Activated naive CD4-positive, alpha-beta T cell treated with anti-CD3 and anti-CD28 coated beads, Interleukin-2, amount 10 ng/mL, durations not matched to agents 7 days and 5 days (primary cell): ENCODE data around the gene SLC15A4.
A peak's percentile ranks its signal among the peaks of the same experiment; 100 is the strongest.
"Not testable (repeated sequence)": the region's sequence is repeated elsewhere in the genome, so short reads cannot be mapped to it uniquely, and the experiment has no call there.

ENCODE experiments used
- CTCF ChIA-PET: fragments of 350-600 bp; sonication (Branson Sonifier 250); formaldehyde crosslinking; loops from one replicate; lab custom pipeline; 2021; ENCODE audit warnings: antibody characterized with exemption; lab: Charles Lee
- DNase-seq: peaks from one replicate; pipeline ENCODE4 v3.0.0-alpha.2; 2020
- H3K27ac Mint-ChIP-seq: one replicate; pipeline ENCODE4 v1.8.0; 2021; ENCODE audit warnings: mild to moderate bottlenecking, moderate library complexity, mixed read lengths
- H3K27me3 Mint-ChIP-seq: one replicate; pipeline ENCODE4 v1.8.0; 2021; ENCODE audit warnings: mild to moderate bottlenecking, mixed read lengths
- H3K36me3 Mint-ChIP-seq: one replicate; pipeline ENCODE4 v1.8.0; 2021; ENCODE audit warnings: mixed read lengths
- H3K4me1 Mint-ChIP-seq: one replicate; pipeline ENCODE4 v1.8.0; 2021; ENCODE audit warnings: mixed read lengths
- H3K4me3 Mint-ChIP-seq: one replicate; pipeline ENCODE4 v1.8.0; 2021; ENCODE audit warnings: mild to moderate bottlenecking, moderate library complexity, mixed read lengths
- H3K9me3 Mint-ChIP-seq: one replicate; pipeline ENCODE4 v1.8.0; 2021; ENCODE audit warnings: mixed read lengths

Gene SLC15A4

GRCh38 chr12:128852026-128852698, 28.4 kb upstream of the SLC15A4 start:
- CTCF ChIA-PET = no interaction called here
- H3K4me3 Mint-ChIP-seq = no peak overlapping the region
- no peak for DNase-seq
- no peaks in the 10 kb centered on the region for H3K4me1 Mint-ChIP-seq
- no peak overlapping the region for H3K27ac Mint-ChIP-seq
- H3K27me3 Mint-ChIP-seq = peaks cover 52% of the 10 kb centered on the region
- H3K36me3 Mint-ChIP-seq = no peaks in the 10 kb centered on the region
- no peaks in the 10 kb centered on the region for H3K9me3 Mint-ChIP-seq

GRCh38 chr12:128851429-128851828, 27.7 kb upstream of the SLC15A4 start:
- H3K4me3 Mint-ChIP-seq, H3K9me3 Mint-ChIP-seq, H3K4me1 Mint-ChIP-seq, DNase-seq, H3K36me3 Mint-ChIP-seq, H3K27ac Mint-ChIP-seq: not testable (repeated sequence)
- CTCF ChIA-PET = interaction anchor here (0.6 kb wide), 1 partner anchor 517 kb away, joined by 3 read pairs; no protein-coding TSS in a partner anchor
- peaks cover 46% of the 10 kb centered on the region for H3K27me3 Mint-ChIP-seq

- H3K4me3 Mint-ChIP-seq = no peak overlapping the region
- no peaks in the 10 kb centered on the region for H3K9me3 Mint-ChIP-seq
- H3K36me3 Mint-ChIP-seq = no peaks in the 10 kb centered on the region
- CTCF ChIA-PET = no interaction called here
- DNase-seq = no peak
- peaks cover 36% of the 10 kb centered on the region for H3K27me3 Mint-ChIP-seq
- H3K27ac Mint-ChIP-seq = no peak overlapping the region
- H3K4me1 Mint-ChIP-seq = no peaks in the 10 kb centered on the region
Measured at GRCh38 chr12:128850400-128850799, 26.6 kb upstream of the SLC15A4 start.

DNA sequence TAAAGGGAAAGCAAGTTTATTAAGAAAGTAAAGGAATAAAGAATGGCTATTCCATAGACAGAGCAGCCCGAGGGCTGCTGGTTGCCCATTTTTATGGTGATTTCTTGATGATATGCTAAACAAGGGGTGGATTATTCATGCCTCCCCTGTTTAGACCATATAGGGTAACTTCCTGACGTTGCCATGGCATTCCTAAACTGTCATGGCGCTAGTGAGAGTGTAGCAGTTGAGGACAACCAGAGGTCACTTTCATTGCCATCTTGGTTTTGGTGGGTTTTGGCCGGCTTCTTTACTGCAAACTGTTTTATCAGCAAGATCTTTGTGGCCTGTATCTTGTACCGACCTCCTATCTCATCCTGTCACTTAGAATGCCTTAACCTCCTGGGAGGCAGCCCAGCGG, 26.0 kb upstream of the SLC15A4 start:
- H3K9me3 Mint-ChIP-seq, H3K4me3 Mint-ChIP-seq, H3K36me3 Mint-ChIP-seq, H3K27ac Mint-ChIP-seq, CTCF ChIA-PET, H3K4me1 Mint-ChIP-seq, DNase-seq: not testable (repeated sequence)
- peaks cover 30% of the 10 kb centered on the region for H3K27me3 Mint-ChIP-seq

- no peak overlapping the region for H3K27ac Mint-ChIP-seq
Measured at GRCh38 chr12:128848371-128848770, 24.6 kb upstream of the SLC15A4 start.

DNA sequence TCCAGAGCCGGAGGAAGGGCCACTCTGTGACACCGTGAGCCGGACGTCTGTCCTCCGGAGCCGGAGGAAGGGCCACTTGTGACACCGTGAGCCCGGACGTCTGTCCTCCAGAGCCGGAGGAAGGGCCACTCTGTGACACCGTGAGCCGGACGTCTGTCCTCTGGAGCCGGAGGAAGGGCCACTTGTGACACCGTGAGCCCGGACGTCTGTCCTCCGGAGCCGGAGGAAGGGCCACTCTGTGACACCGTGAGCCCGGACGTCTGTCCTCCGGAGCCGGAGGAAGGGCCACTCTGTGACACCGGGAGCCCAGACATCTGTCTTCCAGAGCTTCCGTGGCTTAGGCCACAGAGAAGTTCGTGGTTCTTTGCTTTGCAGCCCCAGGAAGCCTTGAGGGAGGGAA, 22.9 kb upstream of the SLC15A4 start:
- H3K4me1 Mint-ChIP-seq, H3K9me3 Mint-ChIP-seq, DNase-seq, H3K27ac Mint-ChIP-seq, H3K4me3 Mint-ChIP-seq, H3K27me3 Mint-ChIP-seq, H3K36me3 Mint-ChIP-seq, CTCF ChIA-PET: not testable (repeated sequence)

More at GRCh38 chr12:128848371-128848770, 24.6 kb upstream of the SLC15A4 start:
- CTCF ChIA-PET = no interaction called here
- DNase-seq = no peak
- Mint-ChIP-seq H3K4me1 (no peaks in the 10 kb centered on the region), H3K9me3 (no peaks in the 10 kb centered on the region), H3K27me3 (peaks cover 19% of the 10 kb centered on the region), H3K4me3 (no peak overlapping the region), H3K36me3 (no peaks in the 10 kb centered on the region)

- Mint-ChIP-seq H3K36me3 (no peaks in the 10 kb centered on the region), H3K4me3 (no peak overlapping the region), H3K27ac (no peak overlapping the region), H3K27me3 (peaks cover 16% of the 10 kb centered on the region), H3K4me1 (no peaks in the 10 kb centered on the region), H3K9me3 (no peaks in the 10 kb centered on the region)
- DNase-seq = no peak
- CTCF ChIA-PET = interaction anchor here (0.7 kb wide), 1 partner anchor 76 kb away, joined by 3 read pairs; no protein-coding TSS in a partner anchor
Measured at GRCh38 chr12:128844031-128844635, 20.4 kb upstream of the SLC15A4 start.

- CTCF ChIA-PET = no interaction called here
- H3K27me3 Mint-ChIP-seq = peaks cover 16% of the 10 kb centered on the region
- no peak overlapping the region for H3K27ac Mint-ChIP-seq
- H3K4me1 Mint-ChIP-seq = no peaks in the 10 kb centered on the region
- no peak for DNase-seq
- H3K36me3 Mint-ChIP-seq = no peaks in the 10 kb centered on the region
- no peak overlapping the region for H3K4me3 Mint-ChIP-seq
- H3K9me3 Mint-ChIP-seq = no peaks in the 10 kb centered on the region
Measured at GRCh38 chr12:128843538-128843937, 19.8 kb upstream of the SLC15A4 start.

DNA sequence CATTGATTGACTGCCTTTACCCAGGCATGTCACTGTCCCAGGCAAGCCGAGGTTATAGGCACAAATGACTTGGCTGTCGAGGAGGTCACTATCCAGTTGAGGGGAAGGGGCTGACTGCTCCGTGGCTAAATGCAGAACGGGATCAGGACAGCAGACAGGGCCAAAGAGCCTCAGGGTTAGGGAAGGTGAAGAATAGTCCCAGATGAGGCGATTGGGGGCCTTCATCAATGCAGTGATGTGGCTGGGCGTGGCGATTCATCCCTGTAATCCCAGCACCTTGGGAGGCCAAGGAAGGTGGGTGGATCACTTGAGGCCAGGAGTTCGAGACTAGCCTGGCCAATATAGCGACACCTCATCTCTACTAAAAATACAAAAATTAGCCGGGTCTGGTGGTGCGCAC, 18.8 kb upstream of the SLC15A4 start:
- Mint-ChIP-seq H3K27ac (peak overlapping the region; percentile 52), H3K27me3 (peaks cover 19% of the 10 kb centered on the region), H3K4me3 (no peak overlapping the region), H3K9me3 (no peaks in the 10 kb centered on the region), H3K36me3 (no peaks in the 10 kb centered on the region), H3K4me1 (no peaks in the 10 kb centered on the region)
- CTCF ChIA-PET = no interaction called here
- no peak for DNase-seq

GRCh38 chr12:128840862-128841468, 17.2 kb upstream of the SLC15A4 start:
- Mint-ChIP-seq H3K9me3 (no peaks in the 10 kb centered on the region), H3K27ac (no peak overlapping the region), H3K27me3 (peaks cover 19% of the 10 kb centered on the region), H3K36me3 (no peaks in the 10 kb centered on the region), H3K4me3 (no peak overlapping the region), H3K4me1 (no peaks in the 10 kb centered on the region)
- CTCF ChIA-PET = interaction anchor here (0.7 to 0.9 kb wide), 2 partner anchors 12 to 58 kb away, joined by 4 to 5 read pairs; no protein-coding TSS in a partner anchor
- DNase-seq = no peak

- H3K36me3 Mint-ChIP-seq, H3K9me3 Mint-ChIP-seq, H3K27ac Mint-ChIP-seq, CTCF ChIA-PET, H3K4me3 Mint-ChIP-seq, H3K4me1 Mint-ChIP-seq, DNase-seq: not testable (repeated sequence)
- peaks cover 19% of the 10 kb centered on the region for H3K27me3 Mint-ChIP-seq
Measured at GRCh38 chr12:128839885-128840284, 16.1 kb upstream of the SLC15A4 start.

DNA sequence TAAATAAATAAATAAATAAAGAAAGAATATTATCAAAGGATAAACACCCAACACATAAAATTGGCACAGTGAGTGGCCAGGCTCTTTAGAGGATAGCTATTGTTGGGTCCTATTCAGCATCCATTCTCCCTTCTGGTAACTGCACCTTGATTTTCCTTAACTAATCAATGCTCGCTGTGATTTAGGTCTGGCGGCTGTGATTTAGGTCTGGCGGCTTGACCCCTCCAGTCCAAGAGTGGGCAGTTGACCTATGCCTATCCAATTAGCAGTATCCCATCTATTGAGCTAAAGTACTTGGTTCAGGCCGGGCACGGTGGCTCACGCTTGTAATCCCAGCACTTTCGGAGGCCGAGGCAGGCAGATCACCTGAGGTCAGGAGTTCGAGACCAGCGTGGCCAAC, 9.7 kb upstream of the SLC15A4 start:
- no peak overlapping the region for H3K4me3 Mint-ChIP-seq
- no peak for DNase-seq
- CTCF ChIA-PET = no interaction called here
- H3K27me3 Mint-ChIP-seq = peaks cover 13% of the 10 kb centered on the region
- H3K4me1 Mint-ChIP-seq = peaks cover 15% of the 10 kb centered on the region
- H3K9me3 Mint-ChIP-seq = no peaks in the 10 kb centered on the region
- no peak overlapping the region for H3K27ac Mint-ChIP-seq
- H3K36me3 Mint-ChIP-seq = no peaks in the 10 kb centered on the region

GRCh38 chr12:128830505-128830893, 6.7 kb upstream of the SLC15A4 start:
- CTCF ChIA-PET = interaction anchor here (1.0 kb wide), 1 partner anchor 48 kb away, joined by 3 read pairs; no protein-coding TSS in a partner anchor
- Mint-ChIP-seq H3K36me3 (no peaks in the 10 kb centered on the region), H3K4me1 (peaks cover 15% of the 10 kb centered on the region), H3K4me3 (no peak overlapping the region), H3K27ac (peak overlapping the region; percentile 80), H3K27me3 (peaks cover 11% of the 10 kb centered on the region), H3K9me3 (no peaks in the 10 kb centered on the region)
- no peak for DNase-seq

DNA sequence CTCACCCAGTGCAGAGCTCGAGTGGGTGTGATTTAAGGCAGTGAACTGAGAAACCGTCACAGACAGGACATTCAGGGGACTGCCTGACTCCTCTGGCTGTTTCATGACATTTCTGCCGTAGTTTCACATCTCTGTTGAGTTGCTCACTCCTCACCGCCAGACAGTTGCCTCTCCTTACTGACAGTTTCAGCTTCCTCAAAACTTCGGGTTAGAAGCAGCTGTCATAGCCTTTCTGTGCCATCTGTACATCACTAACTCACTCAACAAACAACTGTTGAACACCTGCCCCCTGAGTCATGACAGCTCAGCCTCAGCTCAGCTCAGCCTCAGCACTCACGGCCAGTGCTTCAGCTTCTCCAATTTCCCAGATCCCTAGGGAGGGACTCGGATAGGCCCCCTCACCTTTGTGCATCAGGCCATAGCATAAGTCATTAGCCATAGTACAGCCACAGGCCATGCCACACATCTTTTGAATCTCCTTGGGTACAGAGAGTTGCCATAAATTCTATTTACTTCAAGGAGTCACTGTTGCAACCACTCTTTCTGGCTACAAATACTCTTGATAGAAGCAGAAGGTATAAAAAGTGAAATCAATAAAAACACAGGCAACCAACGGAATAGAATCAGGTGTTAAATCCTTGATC, 6.2 kb upstream of the SLC15A4 start:
- Mint-ChIP-seq H3K4me3 (no peak overlapping the region), H3K27ac (peak overlapping the region; percentile 80), H3K27me3 (peaks cover 13% of the 10 kb centered on the region), H3K9me3 (no peaks in the 10 kb centered on the region), H3K36me3 (no peaks in the 10 kb centered on the region), H3K4me1 (peaks cover 16% of the 10 kb centered on the region)
- CTCF ChIA-PET = interaction anchor here (1.0 kb wide), 1 partner anchor 47 kb away, joined by 3 read pairs; no protein-coding TSS in a partner anchor
- peak; percentile 27 for DNase-seq
